ENCODE measurements around the gene KRT3.

Gene KRT3

DNA sequence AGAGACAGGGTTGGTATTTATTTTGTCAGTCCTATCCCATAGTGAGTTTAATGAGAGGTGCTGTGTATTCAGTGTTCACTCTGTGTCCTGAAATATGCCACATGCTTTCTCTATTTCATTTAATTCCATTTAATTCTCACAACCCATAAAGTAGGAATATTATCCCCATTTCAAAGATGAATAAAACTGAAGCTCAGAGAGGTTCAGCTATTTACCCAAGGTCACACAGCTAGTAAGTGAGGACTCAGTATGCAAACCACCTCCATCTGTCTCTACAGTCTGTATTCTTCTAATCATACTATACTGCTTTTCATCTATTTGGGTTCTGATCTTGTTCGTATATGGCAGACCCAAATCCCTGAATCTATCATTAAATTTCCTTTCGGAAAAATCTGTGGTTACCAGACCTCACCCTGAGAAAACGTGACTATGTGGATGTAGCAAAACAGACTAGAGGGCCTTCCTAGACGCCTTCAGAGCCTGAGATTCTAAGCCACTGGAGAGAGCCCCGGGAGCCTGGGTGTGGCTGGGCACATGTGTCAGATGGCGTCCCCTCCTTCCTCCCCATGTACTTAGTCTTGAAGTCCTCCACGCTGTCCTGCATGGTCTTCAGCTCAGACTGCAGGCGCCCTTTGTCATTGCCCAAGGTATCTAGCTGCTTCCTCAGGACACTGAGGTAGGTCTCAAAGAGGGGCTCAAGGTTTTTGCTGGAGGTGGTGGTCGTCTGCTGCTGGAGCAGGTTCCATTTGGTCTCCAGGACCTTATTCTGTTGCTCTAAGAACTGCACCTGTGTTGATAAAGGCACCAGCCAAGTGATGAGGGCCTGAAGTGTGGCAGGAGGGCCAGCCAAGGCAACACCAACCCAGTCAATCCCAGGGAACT is 15.5 kb upstream of the KRT3 start:
- H3K79me2 ChIP-seq (ENCODE audit: insufficient read depth, low read length) = no peaks in the 10 kb centered on the region
- no peak overlapping the region for H3K9ac ChIP-seq (ENCODE audit: low read length)
- no peak overlapping the region for H3K27ac ChIP-seq (ENCODE audit: low read depth, low read length)
- no peak overlapping the region for H3K4me3 ChIP-seq (ENCODE audit: insufficient read depth, low read length, poor library complexity, severe bottlenecking)
- no peaks in the 10 kb centered on the region for H3K9me3 ChIP-seq (ENCODE audit: insufficient read depth, low read length)
- H3K4me2 ChIP-seq (ENCODE audit: low read depth, low read length, poor library complexity, severe bottlenecking) = no peak overlapping the region
- no peaks in the 10 kb centered on the region for H3F3A ChIP-seq (ENCODE audit: insufficient read depth)
- no peak for TF ChIP-seq EZH2phosphoT487 (conservative IDR thresholded peaks at IDR 0.05; ENCODE audit: low read length)
- TF ChIP-seq, protein P1, sequence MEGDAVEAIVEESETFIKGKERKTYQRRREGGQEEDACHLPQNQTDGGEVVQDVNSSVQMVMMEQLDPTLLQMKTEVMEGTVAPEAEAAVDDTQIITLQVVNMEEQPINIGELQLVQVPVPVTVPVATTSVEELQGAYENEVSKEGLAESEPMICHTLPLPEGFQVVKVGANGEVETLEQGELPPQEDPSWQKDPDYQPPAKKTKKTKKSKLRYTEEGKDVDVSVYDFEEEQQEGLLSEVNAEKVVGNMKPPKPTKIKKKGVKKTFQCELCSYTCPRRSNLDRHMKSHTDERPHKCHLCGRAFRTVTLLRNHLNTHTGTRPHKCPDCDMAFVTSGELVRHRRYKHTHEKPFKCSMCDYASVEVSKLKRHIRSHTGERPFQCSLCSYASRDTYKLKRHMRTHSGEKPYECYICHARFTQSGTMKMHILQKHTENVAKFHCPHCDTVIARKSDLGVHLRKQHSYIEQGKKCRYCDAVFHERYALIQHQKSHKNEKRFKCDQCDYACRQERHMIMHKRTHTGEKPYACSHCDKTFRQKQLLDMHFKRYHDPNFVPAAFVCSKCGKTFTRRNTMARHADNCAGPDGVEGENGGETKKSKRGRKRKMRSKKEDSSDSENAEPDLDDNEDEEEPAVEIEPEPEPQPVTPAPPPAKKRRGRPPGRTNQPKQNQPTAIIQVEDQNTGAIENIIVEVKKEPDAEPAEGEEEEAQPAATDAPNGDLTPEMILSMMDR (IDR thresholded peaks at IDR 0.05; ENCODE audit: insufficient read depth, low read length, poor library complexity, severe bottlenecking) = no peak
- H3K27me3 ChIP-seq (ENCODE audit: low read length) = no peaks in the 10 kb centered on the region
- no peaks in the 10 kb centered on the region for H4K20me1 ChIP-seq (ENCODE audit: low read depth, low read length)
- no peak overlapping the region for H2AFZ ChIP-seq (ENCODE audit: low read depth, low read length, severe bottlenecking)
- no peaks in the 10 kb centered on the region for H3K36me3 ChIP-seq (ENCODE audit: low read length)
- no peaks in the 10 kb centered on the region for H3K9me2 ChIP-seq (replicated peaks; ENCODE audit: insufficient read depth, low read length)

DNA sequence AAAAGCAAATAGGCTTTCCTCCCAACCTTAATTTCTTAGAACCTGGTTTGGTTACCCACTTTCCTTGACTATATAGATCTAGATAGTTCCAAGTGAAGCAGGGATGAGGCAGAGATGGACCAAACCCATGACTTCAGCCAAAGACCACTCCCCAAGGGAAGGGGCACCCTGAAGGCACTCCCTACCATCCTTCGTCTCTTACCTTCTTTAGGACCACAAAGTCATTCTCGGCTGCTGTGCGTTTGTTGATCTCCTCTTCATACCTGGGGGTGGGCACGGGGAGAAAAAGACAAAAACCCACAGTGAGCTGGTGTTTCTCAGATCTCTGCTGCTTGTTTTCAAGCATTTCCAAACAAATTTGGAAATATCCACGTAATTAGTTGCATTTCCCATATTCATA is 14.6 kb upstream of the KRT3 start:
- Histone ChIP-seq H3K9me3 (ENCODE audit: insufficient read depth, low read length) (no peaks in the 10 kb centered on the region), H3K9me2 (replicated peaks; ENCODE audit: insufficient read depth, low read length) (no peaks in the 10 kb centered on the region), H3K79me2 (ENCODE audit: insufficient read depth, low read length) (no peaks in the 10 kb centered on the region), H4K20me1 (ENCODE audit: low read depth, low read length) (no peaks in the 10 kb centered on the region), H3K27me3 (ENCODE audit: low read length) (no peaks in the 10 kb centered on the region), H3K4me2 (ENCODE audit: low read depth, low read length, poor library complexity, severe bottlenecking) (no peak overlapping the region), H3K9ac (ENCODE audit: low read length) (no peak overlapping the region), H3F3A (ENCODE audit: insufficient read depth) (no peaks in the 10 kb centered on the region), H3K36me3 (ENCODE audit: low read length) (no peaks in the 10 kb centered on the region), H3K4me3 (ENCODE audit: insufficient read depth, low read length, poor library complexity, severe bottlenecking) (no peak overlapping the region), H3K27ac (ENCODE audit: low read depth, low read length) (no peak overlapping the region), H2AFZ (ENCODE audit: low read depth, low read length, severe bottlenecking) (no peak overlapping the region)
- TF ChIP-seq EZH2phosphoT487 (conservative IDR thresholded peaks at IDR 0.05; ENCODE audit: low read length) = no peak
- TF ChIP-seq, protein P1 (IDR thresholded peaks at IDR 0.05; ENCODE audit: insufficient read depth, low read length, poor library complexity, severe bottlenecking) = no peak

DNA sequence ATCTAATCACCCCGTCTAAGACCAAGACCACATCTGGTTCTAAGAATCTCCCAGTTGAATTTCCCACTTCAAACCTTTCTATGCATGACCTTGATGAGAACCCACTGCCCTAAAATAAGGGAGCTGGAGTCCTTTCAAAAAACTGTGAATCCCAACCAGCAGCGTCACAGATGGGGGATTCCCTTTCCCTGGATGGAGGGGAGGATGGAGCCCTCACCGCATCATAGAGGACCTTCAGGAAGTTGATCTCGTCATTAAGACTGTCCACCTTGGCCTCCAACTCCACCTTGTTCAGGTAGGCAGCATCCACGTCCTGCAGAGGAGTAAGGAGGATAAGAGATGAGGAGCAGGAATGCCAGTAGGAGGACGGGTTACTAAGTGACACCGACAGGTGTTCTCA is 13.2 kb upstream of the KRT3 start:
- no peak overlapping the region for H2AFZ ChIP-seq (ENCODE audit: low read depth, low read length, severe bottlenecking)
- no peaks in the 10 kb centered on the region for H3K27me3 ChIP-seq (ENCODE audit: low read length)
- H3K4me3 ChIP-seq (ENCODE audit: insufficient read depth, low read length, poor library complexity, severe bottlenecking) = no peak overlapping the region
- TF ChIP-seq, protein P1 (IDR thresholded peaks at IDR 0.05; ENCODE audit: insufficient read depth, low read length, poor library complexity, severe bottlenecking) = no peak
- no peak for TF ChIP-seq EZH2phosphoT487 (conservative IDR thresholded peaks at IDR 0.05; ENCODE audit: low read length)
- no peak overlapping the region for H3K4me2 ChIP-seq (ENCODE audit: low read depth, low read length, poor library complexity, severe bottlenecking)
- H3K9me3 ChIP-seq (ENCODE audit: insufficient read depth, low read length) = no peaks in the 10 kb centered on the region
- H3K79me2 ChIP-seq (ENCODE audit: insufficient read depth, low read length) = no peaks in the 10 kb centered on the region
- no peaks in the 10 kb centered on the region for H3K9me2 ChIP-seq (replicated peaks; ENCODE audit: insufficient read depth, low read length)
- H3K36me3 ChIP-seq (ENCODE audit: low read length) = no peaks in the 10 kb centered on the region
- H3K9ac ChIP-seq (ENCODE audit: low read length) = no peak overlapping the region
- H3K27ac ChIP-seq (ENCODE audit: low read depth, low read length) = no peak overlapping the region
- H4K20me1 ChIP-seq (ENCODE audit: low read depth, low read length) = no peaks in the 10 kb centered on the region
- H3F3A ChIP-seq (ENCODE audit: insufficient read depth) = no peaks in the 10 kb centered on the region

Data from SU-DHL-6 (cell line).